Fibroblast of villous mesenchyme (primary cell): Measurements from ENCODE around the gene SPATA1. TPM values are rescaled to one million over a fixed set of nuclear protein-coding genes. Genes with fewer than 3 reads are reported as not detected.

Experiments
- DNase-seq: peaks from one replicate; pipeline ENCODE4 v3.0.0-alpha.2; 2010; ENCODE audit warnings: low read depth
- H3K4me3 ChIP-seq: 2 replicates; pipeline ENCODE4 v1.5.1; 2011; ENCODE audit warnings: low read depth, mild to moderate bottlenecking, low read length
- CTCF ChIP-seq: IDR thresholded peaks from 2 replicates; pipeline ENCODE4 v1.5.1; 2012; ENCODE audit warnings: low read depth, mild to moderate bottlenecking, low read length; ENCODE audit not compliant: insufficient read depth
- total RNA-seq: library from RNA; depleted of rRNA; stranded (reverse); fragments of >200 nt; gene quantifications from 2 replicates; pipeline ENCODE4 v1.2.3, GENCODE V29; 2012

The SPATA1 gene
- total RNA-seq, 1 donor = 0.43 TPM

GRCh38 chr1:84573967-84574842 is 68.0 kb downstream of the SPATA1 start, which contains the start of gene CTBS:
Gene CTBS (minus strand): TSS chr1:84574440. CDS start chr1:84574415, 25 bp downstream.
- no peak for TF ChIP-seq CTCF
- DNase-seq = peak; percentile 94
- H3K4me3 ChIP-seq = peak within 1 kb of the TSS; percentile 77

DNA sequence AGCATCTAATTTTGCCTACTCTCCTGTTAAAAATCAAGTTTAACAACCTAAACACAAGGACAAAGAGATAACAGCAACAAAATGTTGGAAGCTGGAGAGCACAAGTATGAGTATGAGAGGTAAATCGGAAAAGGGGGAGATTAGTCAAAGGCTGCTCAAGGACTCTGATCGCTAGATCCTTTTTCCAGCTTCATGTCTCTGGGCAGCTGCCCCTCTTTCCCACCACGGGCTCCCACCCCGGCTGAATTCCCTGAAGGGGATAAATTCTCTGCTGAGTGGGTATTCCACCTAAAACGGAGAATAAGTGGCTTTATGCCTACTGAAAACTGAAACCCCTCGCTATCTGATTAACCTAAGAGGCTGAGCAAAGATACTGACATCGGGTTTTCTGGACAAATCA is 68.8 kb downstream of the SPATA1 start:
- TF ChIP-seq CTCF = no peak
- no peak for DNase-seq
- H3K4me3 ChIP-seq = peak overlapping the region; percentile 77

- no peak overlapping the region for H3K4me3 ChIP-seq
- DNase-seq = no peak
- no peak for TF ChIP-seq CTCF
These were observed 75.5 kb downstream of the SPATA1 start for GRCh38 chr1:84581648-84582047.

DNA sequence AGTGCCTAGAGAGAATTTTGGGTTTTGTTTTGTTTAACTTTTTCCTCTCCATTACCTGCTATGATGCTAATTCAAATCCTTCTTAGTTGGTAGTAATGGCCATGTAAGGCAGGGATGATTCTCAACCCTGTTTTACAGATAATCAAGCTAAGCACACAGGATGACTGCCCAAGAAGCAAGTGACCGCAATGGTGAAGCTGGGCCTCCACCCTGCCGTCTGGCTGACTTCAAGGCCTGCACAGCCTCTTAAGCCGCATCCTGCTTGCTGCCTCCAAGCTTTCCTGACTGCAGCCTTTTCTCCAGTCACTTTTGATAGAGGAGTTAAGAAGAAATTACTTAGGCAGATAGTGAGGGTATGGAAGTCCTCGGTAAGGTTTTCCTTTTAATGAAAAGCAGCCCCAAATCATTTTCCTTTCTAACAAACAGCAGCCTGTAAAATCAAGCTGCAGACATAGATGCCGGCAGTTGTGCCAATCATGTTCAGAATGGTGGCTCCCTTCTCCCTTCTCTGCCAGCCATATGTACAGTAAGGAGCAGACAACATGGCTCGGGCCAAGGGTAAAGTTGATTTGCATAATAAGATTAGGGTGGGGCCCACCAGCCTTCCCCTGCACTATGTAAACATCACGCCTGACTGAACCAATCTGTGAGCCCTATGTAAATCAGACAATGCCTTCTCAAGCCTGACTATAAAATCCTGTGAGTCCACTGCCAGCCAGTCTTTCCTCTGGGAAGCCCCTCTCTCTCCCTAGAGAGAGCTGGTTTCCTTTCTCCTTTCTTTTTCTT is 76.8 kb downstream of the SPATA1 start:
- H3K4me3 ChIP-seq = no peak overlapping the region
- TF ChIP-seq CTCF = no peak
- peak; percentile 76 for DNase-seq

- no peak for DNase-seq
- TF ChIP-seq CTCF = no peak
- H3K4me3 ChIP-seq = no peak overlapping the region
These were observed 77.5 kb downstream of the SPATA1 start for GRCh38 chr1:84583648-84584047.

DNA sequence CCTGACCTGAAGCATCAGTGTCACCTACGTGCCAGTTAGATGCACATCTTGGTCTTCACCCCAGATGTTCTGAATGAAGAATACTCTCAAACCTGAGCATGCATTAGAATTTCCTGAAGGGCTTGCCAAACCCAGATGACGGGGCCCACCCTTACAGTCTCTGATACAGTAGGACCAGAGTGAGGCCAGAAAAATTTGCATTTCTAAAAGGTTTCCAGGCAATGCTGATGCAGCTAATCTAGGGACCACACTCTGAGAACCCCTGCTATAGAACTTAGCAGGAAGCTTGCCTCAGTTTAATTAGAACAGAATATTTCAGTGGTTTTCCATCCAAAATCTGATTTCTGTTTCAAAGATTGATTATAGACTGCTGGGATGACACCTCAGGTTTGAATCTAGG is 77.9 kb downstream of the SPATA1 start:
- H3K4me3 ChIP-seq = no peak overlapping the region

More for the DNA sequence above, 77.9 kb downstream of the SPATA1 start:
- DNase-seq = no peak
- no peak for TF ChIP-seq CTCF
